Endothelial cell of umbilical vein (primary cell): Measurements from ENCODE around the gene TMEM234. TPM values are rescaled to one million over a fixed set of nuclear protein-coding genes. Genes with fewer than 3 reads are reported as not detected.

Experiments used
- BruUV-seq: library from RNA; stranded (reverse); fragments of 400-500 nt; replicated peaks from 2 replicates; lab custom pipeline; 2021; lab: Mats Ljungman, UMichigan
- CTCF ChIA-PET: fragments of 300-600, 350-600 bp; sonication (Branson Sonifier 250); formaldehyde crosslinking; loops from one replicate; lab custom pipeline; 2021; ENCODE audit warnings: antibody characterized with exemption, inconsistent platforms; lab: Charles Lee
- POLR2A ChIA-PET: fragments of 300-600, 350-600 bp; sonication (Branson Sonifier 250); formaldehyde crosslinking; loops from one replicate; lab custom pipeline; 2021; ENCODE audit warnings: antibody characterized with exemption, inconsistent platforms; lab: Charles Lee
- DNase-seq: peaks from one replicate; pipeline ENCODE4 v3.0.0-alpha.2; 2011; ENCODE audit warnings: low read depth, low spot score
- FAIRE-seq: peaks from 2 replicates; lab custom pipeline; 2011; peaks lifted over from hg19 to GRCh38; lab: Jason Lieb, UNC
- H2AFZ ChIP-seq: 2 replicates; pipeline ENCODE4 v1.6.0; 2012; ENCODE audit warnings: low read depth, low read length, control low read depth, inconsistent platforms
- H3K27ac ChIP-seq: 2 replicates; pipeline ENCODE4 v1.5.1; 2011; ENCODE audit warnings: low read depth, mild to moderate bottlenecking, control low read depth, low read length, moderate library complexity; ENCODE audit not compliant: insufficient read depth
- H3K27me3 ChIP-seq, 2 experiments: 2 replicates each; pipeline versions ENCODE4 v1.6.0 to v1.6.1; 2011; ENCODE audit warnings: low read length in 2 of 2, mixed read lengths in 1 of 2; ENCODE audit not compliant: control insufficient read depth in 2 of 2, insufficient read depth in 2 of 2
- H3K36me3 ChIP-seq, 2 experiments: 2 replicates in 1 of 2; 3 replicates in 1 of 2; pipeline ENCODE4 v1.5.1; 2011; ENCODE audit warnings: low read length in 2 of 2, mild to moderate bottlenecking in 1 of 2, moderate library complexity in 1 of 2; ENCODE audit not compliant: control insufficient read depth in 2 of 2, insufficient read depth in 2 of 2; ENCODE audit errors: extremely low read depth in 1 of 2
- H3K4me1 ChIP-seq: 3 replicates; pipeline ENCODE4 v1.5.1; 2011; ENCODE audit warnings: mild to moderate bottlenecking, low read length; ENCODE audit not compliant: control insufficient read depth, insufficient read depth; ENCODE audit errors: extremely low read depth
- H3K4me2 ChIP-seq: 2 replicates; pipeline ENCODE4 v1.6.1; 2011; ENCODE audit warnings: low read length, control low read depth, mixed read lengths; ENCODE audit not compliant: insufficient read depth
- H3K4me3 ChIP-seq, 3 experiments: fragments of 200-600 bp in 1 of 3; sonication (generic), shearing (Covaris generic) in 1 of 3; replicated peaks in 1 of 3; 2 replicates each; pipeline ENCODE4 v1.5.1; 2011 to 2016; ENCODE audit warnings: control low read depth in 3 of 3, low read length in 3 of 3, mild to moderate bottlenecking in 2 of 3, inconsistent platforms in 1 of 3, low read depth in 1 of 3, moderate library complexity in 1 of 3; ENCODE audit not compliant: insufficient read depth in 1 of 3
- H3K79me2 ChIP-seq: 2 replicates; pipeline ENCODE4 v1.6.0; 2012; ENCODE audit warnings: low read length, inconsistent platforms; ENCODE audit not compliant: control insufficient read depth, insufficient read depth
- H3K9ac ChIP-seq: replicated peaks from 2 replicates; pipeline ENCODE3; 2011; ENCODE audit warnings: low read length, control low read depth; ENCODE audit not compliant: insufficient read depth; ENCODE audit errors: extremely low read depth
- H3K9me1 ChIP-seq: replicated peaks from 3 replicates; pipeline ENCODE4 v1.6.0; 2011; ENCODE audit warnings: mild to moderate bottlenecking, low read length; ENCODE audit not compliant: control insufficient read depth, insufficient read depth; ENCODE audit errors: extremely low read depth
- H3K9me3 ChIP-seq: replicated peaks from 2 replicates; pipeline ENCODE4 v1.5.1; 2012; ENCODE audit warnings: low read length, inconsistent platforms; ENCODE audit not compliant: control insufficient read depth, insufficient read depth
- H4K20me1 ChIP-seq: replicated peaks from 2 replicates; pipeline ENCODE3; 2011; ENCODE audit warnings: mild to moderate bottlenecking, low read length; ENCODE audit not compliant: control insufficient read depth, insufficient read depth; ENCODE audit errors: extremely low read depth
- CTCF ChIP-seq, 2 donors: IDR thresholded peaks; 1 replicate in 1 of 2; 2 replicates in 1 of 2; pipeline ENCODE4 v1.5.1; 2011; ENCODE audit warnings: low read length in 2 of 2, mild to moderate bottlenecking in 2 of 2, moderate library complexity in 2 of 2, control low read depth in 1 of 2, inconsistent platforms in 1 of 2, low read depth in 1 of 2; ENCODE audit not compliant: insufficient read depth in 1 of 2; ENCODE audit errors: extremely low read depth in 1 of 2
- EZH2 ChIP-seq: IDR thresholded peaks from 2 replicates; pipeline ENCODE4 v1.6.1; 2012; ENCODE audit warnings: borderline replicate concordance, low read depth, mild to moderate bottlenecking, moderate library complexity, low read length, inconsistent platforms; ENCODE audit not compliant: severe bottlenecking
- FOS ChIP-seq: IDR thresholded peaks from 2 replicates; pipeline ENCODE4 v1.6.1; 2011; ENCODE audit warnings: mild to moderate bottlenecking, low read length, moderate library complexity, borderline replicate concordance; ENCODE audit not compliant: insufficient read depth
- GATA2 ChIP-seq: IDR thresholded peaks from 2 replicates; pipeline ENCODE4 v1.7.0; 2011; ENCODE audit warnings: low read depth, mild to moderate bottlenecking, moderate library complexity, mixed read lengths, low read length; ENCODE audit not compliant: insufficient read length, insufficient read depth
- JUN ChIP-seq: IDR thresholded peaks from 2 replicates; pipeline ENCODE4 v1.6.1; 2011; ENCODE audit warnings: borderline replicate concordance, low read depth; ENCODE audit not compliant: insufficient read length, insufficient read depth
- MAX ChIP-seq: IDR thresholded peaks from 2 replicates; pipeline ENCODE4 v1.6.1; 2011; ENCODE audit not compliant: insufficient read depth, insufficient read length
- MYC ChIP-seq: IDR thresholded peaks from one replicate; pipeline ENCODE4 v1.6.1; 2011; ENCODE audit warnings: mild to moderate bottlenecking, low read depth, low read length
- POLR2A ChIP-seq: IDR thresholded peaks from 2 replicates; pipeline ENCODE4 v1.6.1; 2012; ENCODE audit warnings: low read depth, mild to moderate bottlenecking, control low read depth, low read length
- POLR2AphosphoS5 ChIP-seq: IDR thresholded peaks from 2 replicates; pipeline ENCODE4 v1.6.1; 2012; ENCODE audit warnings: low read depth, mild to moderate bottlenecking, control low read depth, low read length, moderate library complexity; ENCODE audit not compliant: insufficient read depth
- dilution Hi-C: fragments of 300-500 bp; cut with MboI; formaldehyde crosslinking; loops from one replicate; pipeline ENCODE4 v1.15.0; 2019; ENCODE audit warnings: low sequenced_read_pairs; ENCODE audit not compliant: extremely low pct_ligation_motif_present
- intact Hi-C: fragments of 100-400 bp; cut with micrococcal nuclease; formaldehyde crosslinking; loops from one replicate; pipeline ENCODE4 v1.10.0; 2022
- polyA plus RNA-seq, 4 experiments: library from polyadenylated mRNA; depleted of rRNA in 3 of 4; stranded (reverse) in 3 of 4; unstranded in 1 of 4; fragments of >200 nt; gene quantifications; 2 replicates each; pipeline versions ENCODE4 v1.2.1 to v1.2.3, GENCODE V29; 2011 to 2012; ENCODE audit warnings: missing spikeins in 1 of 4
- total RNA-seq: library from RNA; stranded (reverse); gene quantifications from 2 replicates; pipeline ENCODE4 v1.2.3, GENCODE V29; 2021

TMEM234 gene
- total and polyA plus RNA-seq, 2 donors (not counting 3 experiments of a cell fraction or from before 2014, with no cell fraction given) = 20.7 to 21.3 TPM

- Histone ChIP-seq H3K4me1 (peaks cover 26% of the 10 kb centered on the region), H4K20me1 (no peaks in the 10 kb centered on the region), H3K9me3 (no peaks in the 10 kb centered on the region), H3K9me1 (no peaks in the 10 kb centered on the region), H3K4me3 (no peak overlapping the region), H3K27me3 (no peaks in the 10 kb centered on the region), H3K79me2 (peaks cover 24% of the 10 kb centered on the region), H3K36me3 (peaks cover 12 to 17% of the 10 kb centered on the region in 2 experiments), H3K9ac (no peak overlapping the region), H2AFZ (no peak overlapping the region), H3K27ac (peak overlapping the region; percentile 16), H3K4me2 (peak overlapping the region; percentile 86)
- ChIA-PET CTCF (interaction anchor here (0.6 to 2.4 kb wide), 16 partner anchors 8 to 190 kb away, joined by 3 to 33 read pairs (median 4); partner anchors contain the start of genes BSDC1 and MARCKSL1), POLR2A (interaction anchor here (0.6 to 2.4 kb wide), 2 partner anchors 109 to 112 kb away, joined by 3 to 8 read pairs; partner anchors contain the start of gene MARCKSL1)
- dilution Hi-C loops = no loop called here
- FAIRE-seq (no peak), DNase-seq (peak; percentile 59)
- BruUV-seq = no TSS peak
- TF ChIP-seq CTCF (IDR thresholded peaks at IDR 0.05; ENCODE audit: extremely low read depth in 1 of 2, insufficient read depth in 1 of 2, low read depth in 1 of 2, low read length in 2 of 2) (peak in 1 of 2 donors; percentile 35), FOS (no peak)
- intact Hi-C loops = loop anchor here (2.0 to 5.0 kb wide), 3 partner anchors 17 to 191 kb away; partner anchors contain the start of gene MARCKSL1
Measured at GRCh38 chr1:32223683-32224082, 1.5 kb upstream of the TMEM234 start.

GRCh38 chr1:32221581-32221979 lies 573 bp downstream of the TMEM234 start:
- intact Hi-C loops = loop anchor here (5.0 kb wide), 1 partner anchor 116 kb away; the partner anchor contains the start of gene MARCKSL1
- Histone ChIP-seq H3K9ac (peak overlapping the region; percentile 45), H2AFZ (peak overlapping the region; percentile 83), H3K27me3 (no peaks in the 10 kb centered on the region), H3K79me2 (peaks cover 24% of the 10 kb centered on the region), H3K4me3 (peak overlapping the region; percentile 79 to 81 (median 80)), H3K36me3 (peaks cover 7 to 12% of the 10 kb centered on the region in 2 experiments), H3K27ac (peak overlapping the region; percentile 41), H3K9me3 (no peaks in the 10 kb centered on the region), H4K20me1 (no peaks in the 10 kb centered on the region), H3K4me1 (peaks cover 26% of the 10 kb centered on the region), H3K4me2 (peak overlapping the region; percentile 86), H3K9me1 (no peaks in the 10 kb centered on the region)
- dilution Hi-C loops = no loop called here
- TF ChIP-seq MAX (no peak), CTCF (IDR thresholded peaks at IDR 0.05; ENCODE audit: extremely low read depth in 1 of 2, insufficient read depth in 1 of 2, low read depth in 1 of 2, low read length in 2 of 2) (no peak), GATA2 (no peak), EZH2 (no peak), POLR2AphosphoS5 (no peak), FOS (no peak), JUN (no peak), POLR2A (no peak), MYC (no peak)
- no peak for FAIRE-seq
- POLR2A ChIA-PET = interaction anchor here (0.5 kb wide), 1 partner anchor 574 kb away, joined by 4 read pairs; no protein-coding TSS in a partner anchor
- BruUV-seq = TSS peak; percentile 39
- CTCF ChIA-PET = interaction anchor here (1.4 to 2.3 kb wide), 2 partner anchors 19 to 95 kb away, joined by 6 to 7 read pairs; no protein-coding TSS in a partner anchor
- no peak for DNase-seq
